GM10248 (cell line): Measurements from ENCODE around the gene ADCY5.

Experiments used
- CTCF ChIA-PET: fragments of 300-600 bp; sonication (Branson Sonifier 250); formaldehyde crosslinking; extraction: SDS; loops from one replicate; lab custom pipeline; 2021; ENCODE audit warnings: antibody characterized with exemption; lab: Yijun Ruan, JAX
- POLR2A ChIA-PET: fragments of 350-650 bp; sonication (Branson Sonifier 250); formaldehyde crosslinking; extraction: SDS; loops from one replicate; lab custom pipeline; 2020; ENCODE audit warnings: antibody characterized with exemption; lab: Yijun Ruan, JAX
- DNase-seq: peaks from one replicate; pipeline ENCODE4 v3.0.0; 2012; ENCODE audit errors: extremely low spot score
- TF ChIP-seq, protein P1 (sequence below): IDR thresholded peaks from 2 replicates; pipeline ENCODE4 v1.5.1; 2012; ENCODE audit warnings: mild to moderate bottlenecking, low read depth; ENCODE audit errors: extremely low read depth, missing control alignments, control extremely low read depth

The ADCY5 gene

DNA sequence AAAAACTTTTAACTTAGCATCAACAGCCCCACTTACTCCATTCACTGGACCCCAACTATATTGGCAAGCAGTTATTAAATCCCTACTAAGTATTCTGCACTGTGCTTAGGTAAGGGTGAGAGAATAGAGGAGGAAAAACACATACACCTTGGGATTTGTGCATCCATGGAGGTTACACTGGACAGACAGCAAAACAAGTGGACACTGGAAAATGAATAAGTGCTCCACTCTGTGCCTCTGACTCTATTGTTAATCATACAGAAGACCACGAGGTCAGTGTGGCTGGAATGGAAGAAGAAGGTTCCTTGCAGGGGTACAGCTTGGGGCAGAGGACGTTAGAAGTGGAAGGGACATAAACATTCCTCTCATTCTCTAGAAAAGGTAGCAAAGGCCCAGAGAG is 3.2 kb downstream of the ADCY5 start:
- ChIA-PET CTCF (interaction anchor here (0.6 to 1.3 kb wide), 2 partner anchors 43 to 75 kb away, joined by 3 read pairs; no protein-coding TSS in a partner anchor), POLR2A (no interaction called here)
- TF ChIP-seq, protein P1, sequence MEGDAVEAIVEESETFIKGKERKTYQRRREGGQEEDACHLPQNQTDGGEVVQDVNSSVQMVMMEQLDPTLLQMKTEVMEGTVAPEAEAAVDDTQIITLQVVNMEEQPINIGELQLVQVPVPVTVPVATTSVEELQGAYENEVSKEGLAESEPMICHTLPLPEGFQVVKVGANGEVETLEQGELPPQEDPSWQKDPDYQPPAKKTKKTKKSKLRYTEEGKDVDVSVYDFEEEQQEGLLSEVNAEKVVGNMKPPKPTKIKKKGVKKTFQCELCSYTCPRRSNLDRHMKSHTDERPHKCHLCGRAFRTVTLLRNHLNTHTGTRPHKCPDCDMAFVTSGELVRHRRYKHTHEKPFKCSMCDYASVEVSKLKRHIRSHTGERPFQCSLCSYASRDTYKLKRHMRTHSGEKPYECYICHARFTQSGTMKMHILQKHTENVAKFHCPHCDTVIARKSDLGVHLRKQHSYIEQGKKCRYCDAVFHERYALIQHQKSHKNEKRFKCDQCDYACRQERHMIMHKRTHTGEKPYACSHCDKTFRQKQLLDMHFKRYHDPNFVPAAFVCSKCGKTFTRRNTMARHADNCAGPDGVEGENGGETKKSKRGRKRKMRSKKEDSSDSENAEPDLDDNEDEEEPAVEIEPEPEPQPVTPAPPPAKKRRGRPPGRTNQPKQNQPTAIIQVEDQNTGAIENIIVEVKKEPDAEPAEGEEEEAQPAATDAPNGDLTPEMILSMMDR: no peak
- no peak for DNase-seq

DNA sequence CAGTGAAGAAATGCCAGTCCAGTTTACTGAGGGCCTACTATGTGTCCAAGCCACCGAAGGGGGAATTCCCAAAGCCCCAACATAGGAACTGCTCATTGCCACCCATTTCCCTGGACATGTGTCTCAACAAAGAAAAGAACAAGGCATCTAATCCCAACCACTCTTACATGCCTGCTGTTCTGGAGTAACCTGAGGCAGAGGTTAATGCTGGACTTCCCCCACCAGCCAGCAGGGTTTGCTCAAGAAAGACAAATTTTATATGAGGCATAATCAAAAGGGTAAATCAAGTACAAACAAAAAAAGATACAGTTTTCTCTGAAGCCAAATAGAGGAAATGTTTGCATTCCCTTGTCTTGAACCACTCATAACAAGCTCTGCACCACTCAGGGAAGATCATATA is 4.1 kb downstream of the ADCY5 start:
- ChIA-PET POLR2A (no interaction called here), CTCF (no interaction called here)
- no peak for DNase-seq
- TF ChIP-seq, protein P1: no peak

DNA sequence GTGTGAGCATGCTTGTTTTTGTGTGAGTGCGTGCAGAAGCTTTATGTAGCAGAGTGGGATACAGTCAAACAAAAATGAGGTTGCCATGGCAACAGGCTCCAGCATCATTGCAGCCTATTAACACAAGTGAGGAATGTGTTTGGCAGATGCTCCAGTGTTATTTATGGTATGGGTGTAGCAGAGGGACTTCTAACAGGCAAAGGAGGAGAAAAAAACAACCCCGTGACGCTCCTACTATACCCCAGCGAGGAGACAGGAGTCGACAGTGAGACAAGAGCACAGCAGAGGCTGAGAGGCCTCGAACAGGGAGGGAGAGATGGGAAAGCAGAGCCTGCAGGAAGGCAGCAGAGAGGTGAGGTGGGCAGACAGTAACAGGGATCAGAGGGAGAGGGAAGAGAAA is 4.9 kb downstream of the ADCY5 start:
- TF ChIP-seq, protein P1: no peak
- no peak for DNase-seq
- POLR2A ChIA-PET: no interaction called here
- CTCF ChIA-PET: interaction anchor here (1.4 kb wide), 1 partner anchor 100 kb away, joined by 3 read pairs; no protein-coding TSS in a partner anchor

DNA sequence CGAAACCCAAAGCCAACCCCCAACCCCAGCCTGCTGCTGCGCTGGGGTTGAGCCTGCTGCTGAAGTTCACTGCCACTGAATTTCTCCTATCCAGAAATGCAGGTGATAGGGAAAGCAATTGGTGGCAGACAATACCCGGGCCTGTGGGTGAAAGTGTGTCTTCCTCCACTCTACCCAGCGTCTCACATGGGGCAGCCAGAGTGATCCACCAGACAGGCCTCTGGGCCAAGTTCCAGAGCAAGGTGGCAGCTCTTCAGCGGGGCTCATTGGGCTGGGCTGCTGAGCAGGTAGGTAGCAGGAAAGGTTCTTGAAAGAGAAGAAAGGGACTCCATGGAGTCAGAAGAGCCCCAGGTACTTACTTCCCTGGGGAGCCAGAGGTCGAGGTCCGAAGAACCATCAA is 6.0 kb downstream of the ADCY5 start:
- DNase-seq: no peak
- POLR2A ChIA-PET: no interaction called here
- TF ChIP-seq, protein P1: no peak
- CTCF ChIA-PET: interaction anchor here (1.4 kb wide), 1 partner anchor 101 kb away, joined by 3 read pairs; no protein-coding TSS in a partner anchor

DNA sequence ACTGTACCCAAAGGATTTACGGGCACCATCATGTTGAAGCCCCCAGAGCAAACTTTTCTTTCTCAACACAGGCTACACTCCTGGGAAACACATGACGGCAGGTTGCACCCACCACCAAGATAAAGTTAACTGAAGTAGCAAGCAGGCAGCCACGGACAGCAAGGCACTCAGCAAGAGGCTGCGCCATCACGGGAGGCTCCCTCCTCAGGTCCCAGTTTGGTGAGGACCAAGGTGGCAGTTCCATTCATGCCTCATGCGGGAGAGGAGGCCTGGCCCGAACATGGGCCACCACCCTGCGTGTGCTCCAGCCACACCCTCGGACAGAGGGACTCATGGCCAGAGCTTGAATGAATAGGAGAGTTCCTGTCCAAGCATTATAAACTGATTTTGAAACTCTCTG is 6.8 kb downstream of the ADCY5 start:
- TF ChIP-seq, protein P1: no peak
- CTCF ChIA-PET: no interaction called here
- POLR2A ChIA-PET: no interaction called here
- no peak for DNase-seq

GRCh38 chr3:123439806-123440580 is 8.9 kb downstream of the ADCY5 start:
- DNase-seq: no peak
- ChIA-PET CTCF (no interaction called here), POLR2A (no interaction called here)
- TF ChIP-seq, protein P1: no peak
